ENCODE data around the gene MILR1. TPM values are rescaled to one million over a fixed set of nuclear protein-coding genes. Genes with fewer than 3 reads are reported as not detected.
"Not testable (repeated sequence)": the region's sequence is repeated elsewhere in the genome, so short reads cannot be mapped to it uniquely, and the experiment has no call there.

Gene MILR1
- polyA plus RNA-seq, 6 donors from 2014 or later: 5.7 to 52.7 (median 15.9) TPM

GRCh38 chr17:64494121-64494520 is 45.2 kb downstream of the MILR1 start:
- Mint-ChIP-seq H3K4me3 (peak overlapping the region in 5 of 8 donors; percentile 10 to 99 (median 81)), H3K4me1 (peaks cover 24 to 56% (median 46%) of the 10 kb centered on the region in 3 donors), H3K27ac (peak overlapping the region in 1 of 6 donors; percentile 21), H3K36me3 (peaks cover 7 to 20% of the 10 kb centered on the region in 2 donors), H3K27me3 (no peaks in the 10 kb centered on the region), H3K9me3 (peaks cover 0 to 2% (median 0%) of the 10 kb centered on the region in 7 donors)
- DNase-seq: no peak
- ATAC-seq (ENCODE audit: low read depth in 2 of 2): no peak

GRCh38 chr17:64495300-64495699 is 46.4 kb downstream of the MILR1 start:
- not testable (repeated sequence) for H3K27ac Mint-ChIP-seq; ATAC-seq (ENCODE audit: low read depth in 2 of 2); H3K27me3 Mint-ChIP-seq; DNase-seq; H3K9me3 Mint-ChIP-seq
- peak overlapping the region; percentile 71 to 100 (median 100) for H3K4me3 Mint-ChIP-seq
- peaks cover 29 to 60% (median 54%) of the 10 kb centered on the region in 3 donors for H3K4me1 Mint-ChIP-seq
- peaks cover 8 to 19% of the 10 kb centered on the region in 2 donors for H3K36me3 Mint-ChIP-seq

GRCh38 chr17:64496348-64496785 is 47.5 kb downstream of the MILR1 start:
- H3K9me3 Mint-ChIP-seq: peaks cover 0 to 2% (median 0%) of the 10 kb centered on the region in 7 donors
- no peak for DNase-seq
- H3K27ac Mint-ChIP-seq: peak overlapping the region; percentile 94 to 100 (median 98)
- peaks cover 15 to 21% of the 10 kb centered on the region in 2 donors for H3K36me3 Mint-ChIP-seq
- no peaks in the 10 kb centered on the region for H3K27me3 Mint-ChIP-seq
- no peak for ATAC-seq (ENCODE audit: low read depth in 2 of 2)
- peak overlapping the region; percentile 99 to 100 (median 100) for H3K4me3 Mint-ChIP-seq
- peaks cover 39 to 66% (median 64%) of the 10 kb centered on the region in 3 donors for H3K4me1 Mint-ChIP-seq

GRCh38 chr17:64496786-64497564 is 48.1 kb downstream of the MILR1 start, which contains the start of gene POLG2:
Gene POLG2 (minus strand): TSS chr17:64497054. CDS start chr17:64496968, 86 bp downstream.
- Mint-ChIP-seq H3K9me3 (peaks cover 0 to 2% (median 0%) of the 10 kb centered on the region in 7 donors), H3K4me3 (peak within 1 kb of the TSS; percentile 99 to 100 (median 100)), H3K27ac (peak within 1 kb of the TSS; percentile 95 to 100 (median 98)), H3K27me3 (no peaks in the 10 kb centered on the region), H3K4me1 (peaks cover 45 to 71% (median 70%) of the 10 kb centered on the region in 3 donors), H3K36me3 (peaks cover 21 to 27% of the 10 kb centered on the region in 2 donors)
- DNase-seq: peak; percentile 94
- ATAC-seq (ENCODE audit: low read depth in 2 of 2): peak; percentile 81 to 84

GRCh38 chr17:64497565-64498035 is 48.7 kb downstream of the MILR1 start:
- Mint-ChIP-seq H3K4me1 (peaks cover 50 to 77% (median 68%) of the 10 kb centered on the region in 3 donors), H3K27me3 (no peaks in the 10 kb centered on the region), H3K9me3 (peaks cover 0 to 2% (median 0%) of the 10 kb centered on the region in 7 donors), H3K27ac (peak overlapping the region; percentile 94 to 100 (median 98)), H3K4me3 (peak overlapping the region; percentile 99 to 100 (median 100)), H3K36me3 (peaks cover 28 to 33% of the 10 kb centered on the region in 2 donors)
- ATAC-seq (ENCODE audit: low read depth in 2 of 2) (no peak), DNase-seq (no peak)

GRCh38 chr17:64498308-64499203 is 49.6 kb downstream of the MILR1 start:
- no peaks in the 10 kb centered on the region for H3K27me3 Mint-ChIP-seq
- DNase-seq (peak; percentile 15), ATAC-seq (ENCODE audit: low read depth in 2 of 2) (no peak)
- peak overlapping the region in 5 of 8 donors; percentile 12 to 100 (median 51) for H3K4me3 Mint-ChIP-seq
- peak overlapping the region in 5 of 6 donors; percentile 53 to 100 (median 94) for H3K27ac Mint-ChIP-seq
- peaks cover 0 to 2% (median 0%) of the 10 kb centered on the region in 7 donors for H3K9me3 Mint-ChIP-seq
- peaks cover 57 to 85% (median 72%) of the 10 kb centered on the region in 3 donors for H3K4me1 Mint-ChIP-seq
- peaks cover 35 to 41% of the 10 kb centered on the region in 2 donors for H3K36me3 Mint-ChIP-seq

GRCh38 chr17:64499805-64500486 is 51.0 kb downstream of the MILR1 start:
- Mint-ChIP-seq H3K36me3 (peaks cover 44% of the 10 kb centered on the region in 2 donors), H3K4me3 (peak overlapping the region in 4 of 8 donors; percentile 19 to 100 (median 52))

GRCh38 chr17:64500487-64500859 is 51.6 kb downstream of the MILR1 start:
- Mint-ChIP-seq H3K4me1 (peaks cover 57 to 77% (median 63%) of the 10 kb centered on the region in 3 donors), H3K9me3 (peaks cover 0 to 4% (median 0%) of the 10 kb centered on the region in 7 donors), H3K27ac (peak overlapping the region in 2 of 6 donors; percentile 81 to 100), H3K27me3 (no peaks in the 10 kb centered on the region), H3K36me3 (peaks cover 49% of the 10 kb centered on the region in 2 donors), H3K4me3 (peak overlapping the region in 3 of 8 donors; percentile 38 to 100 (median 43))
- DNase-seq: peak; percentile 5
- no peak for ATAC-seq (ENCODE audit: low read depth in 2 of 2)

More at GRCh38 chr17:64499805-64500486, 51.0 kb downstream of the MILR1 start:
- peak; percentile 9 for DNase-seq
- Mint-ChIP-seq H3K4me1 (peaks cover 56 to 79% (median 67%) of the 10 kb centered on the region in 3 donors), H3K27me3 (no peaks in the 10 kb centered on the region), H3K9me3 (peaks cover 0 to 2% (median 0%) of the 10 kb centered on the region in 7 donors), H3K27ac (peak overlapping the region in 4 of 6 donors; percentile 43 to 100 (median 84))
- ATAC-seq (ENCODE audit: low read depth in 2 of 2): no peak

- ATAC-seq (ENCODE audit: low read depth in 2 of 2) (no peak), DNase-seq (peak; percentile 12)
- Mint-ChIP-seq H3K36me3 (peaks cover 53 to 55% of the 10 kb centered on the region in 2 donors), H3K27ac (peak overlapping the region in 5 of 6 donors; percentile 33 to 100 (median 83)), H3K4me3 (peak overlapping the region in 2 of 8 donors; percentile 43 to 100), H3K9me3 (peaks cover 0 to 8% (median 0%) of the 10 kb centered on the region in 7 donors), H3K27me3 (no peaks in the 10 kb centered on the region), H3K4me1 (peaks cover 54 to 75% (median 56%) of the 10 kb centered on the region in 3 donors)
These were observed 52.2 kb downstream of the MILR1 start for GRCh38 chr17:64500862-64501765.

GRCh38 chr17:64502021-64502420 is 53.1 kb downstream of the MILR1 start:
- Mint-ChIP-seq H3K27ac (peak overlapping the region; percentile 30 to 100 (median 80)), H3K36me3 (peaks cover 53 to 55% of the 10 kb centered on the region in 2 donors), H3K4me3 (peak overlapping the region in 3 of 8 donors; percentile 8 to 100 (median 9)), H3K9me3 (peaks cover 0 to 5% (median 0%) of the 10 kb centered on the region in 7 donors), H3K4me1 (peaks cover 47 to 66% (median 47%) of the 10 kb centered on the region in 3 donors), H3K27me3 (no peaks in the 10 kb centered on the region)
- DNase-seq (peak; percentile 5), ATAC-seq (ENCODE audit: low read depth in 2 of 2) (no peak)

- peaks cover 0 to 5% (median 0%) of the 10 kb centered on the region in 7 donors for H3K9me3 Mint-ChIP-seq
- no peaks in the 10 kb centered on the region for H3K27me3 Mint-ChIP-seq
- H3K4me3 Mint-ChIP-seq: peak overlapping the region in 3 of 8 donors; percentile 2 to 100 (median 10)
- H3K36me3 Mint-ChIP-seq: peaks cover 53 to 55% of the 10 kb centered on the region in 2 donors
- no peak for ATAC-seq (ENCODE audit: low read depth in 2 of 2)
- peak overlapping the region in 3 of 6 donors; percentile 24 to 100 (median 92) for H3K27ac Mint-ChIP-seq
- peaks cover 44 to 64% (median 47%) of the 10 kb centered on the region in 3 donors for H3K4me1 Mint-ChIP-seq
- DNase-seq: peak; percentile 3
These were observed 53.9 kb downstream of the MILR1 start for GRCh38 chr17:64502809-64503208.

Data from naive B cell (primary cell).